HL-60 (cell line): Measurements from ENCODE around the gene INTS1.

Source experiments
- DNase-seq, 2 experiments: peaks; one replicate each; pipeline ENCODE4 v3.0.0-alpha.2; 2010 to 2020; ENCODE audit warnings: low read depth in 1 of 2, low spot score in 1 of 2
- H3K27ac ChIP-seq: fragments of 250-450 bp; sonication (Bioruptor Pico); replicated peaks from 2 replicates; pipeline ENCODE4 v1.5.1; 2020; ENCODE audit warnings: mild to moderate bottlenecking, moderate library complexity
- H3K27me3 ChIP-seq: fragments of 250-450 bp; sonication (Bioruptor Pico); 2 replicates; pipeline ENCODE4 v1.5.1; 2021; ENCODE audit warnings: mild to moderate bottlenecking, moderate library complexity; ENCODE audit not compliant: insufficient read depth, poor library complexity, severe bottlenecking
- H3K4me3 ChIP-seq: replicated peaks from 2 replicates; pipeline ENCODE4 v1.5.1; 2011; ENCODE audit warnings: mild to moderate bottlenecking, control low read depth, low read length; ENCODE audit not compliant: insufficient read depth
- CTCF ChIP-seq: IDR thresholded peaks from one replicate; pipeline ENCODE4 v1.5.1; 2011; ENCODE audit warnings: low read length, control low read depth, inconsistent platforms; ENCODE audit not compliant: insufficient read depth
- GABPA ChIP-seq: IDR thresholded peaks from 2 replicates; pipeline ENCODE4 v1.6.1; 2012; ENCODE audit warnings: low read depth
- POLR2AphosphoS5 ChIP-seq: IDR thresholded peaks from 2 replicates; pipeline ENCODE4 v1.6.1; 2012; ENCODE audit warnings: low read depth
- REST ChIP-seq: IDR thresholded peaks from 2 replicates; pipeline ENCODE4 v1.6.1; 2012; ENCODE audit warnings: low read depth; ENCODE audit not compliant: insufficient replicate concordance
- SPI1 ChIP-seq: IDR thresholded peaks from 2 replicates; pipeline ENCODE4 v1.6.1; 2012; ENCODE audit warnings: low read depth, mild to moderate bottlenecking, borderline replicate concordance

Gene INTS1

GRCh38 chr7:1450431-1450830, 53.8 kb downstream of the INTS1 start:
- Histone ChIP-seq H3K4me3 (no peak overlapping the region), H3K27me3 (no peaks in the 10 kb centered on the region), H3K27ac (no peak overlapping the region)
- DNase-seq, result no peak
- no peak for TF ChIP-seq CTCF
- TF ChIP-seq REST, result no peak
- no peak for TF ChIP-seq SPI1
- no peak for TF ChIP-seq GABPA
- no peak for TF ChIP-seq POLR2AphosphoS5

- TF ChIP-seq REST, result no peak
- no peak for TF ChIP-seq GABPA
- no peak for TF ChIP-seq SPI1
- TF ChIP-seq POLR2AphosphoS5, result no peak
- TF ChIP-seq CTCF, result no peak
- no peaks in the 10 kb centered on the region for H3K27me3 ChIP-seq
- no peak overlapping the region for H3K27ac ChIP-seq
- no peak for DNase-seq
- no peak overlapping the region for H3K4me3 ChIP-seq
Observed at GRCh38 chr7:1449951-1450350, 54.2 kb downstream of the INTS1 start.

- Histone ChIP-seq H3K27me3 (no peaks in the 10 kb centered on the region), H3K4me3 (no peak overlapping the region), H3K27ac (no peak overlapping the region)
- TF ChIP-seq REST, result no peak
- TF ChIP-seq POLR2AphosphoS5, result no peak
- no peak for TF ChIP-seq CTCF
- TF ChIP-seq SPI1, result no peak
- no peak for TF ChIP-seq GABPA
- no peak for DNase-seq
Observed at GRCh38 chr7:1449501-1449900, 54.7 kb downstream of the INTS1 start.
